SK-N-SH (cell line): ENCODE data around the gene MAF. TPM values are rescaled to one million over a fixed set of nuclear protein-coding genes. Genes with fewer than 3 reads are reported as not detected.

Experiments used
- CTCF ChIA-PET: fragments of 300-600, 350-600 bp; formaldehyde crosslinking; extraction: SDS; loops from one replicate; lab custom pipeline; 2021; lab: Yijun Ruan, JAX
- POLR2A ChIA-PET: fragments of 350-600 bp; sonication (Branson Sonifier 250); formaldehyde crosslinking; extraction: SDS; loops from one replicate; lab custom pipeline; 2020; ENCODE audit warnings: antibody characterized with exemption, inconsistent platforms; lab: Yijun Ruan, JAX
- DNase-seq: peaks from one replicate; pipeline ENCODE4 v3.0.0; 2012
- H2AFZ ChIP-seq: fragments of 200-600 bp; sonication (generic); 2 replicates; pipeline ENCODE4 v1.8.1; 2016; ENCODE audit warnings: antibody characterized with exemption, mild to moderate bottlenecking, low read depth
- H3F3A ChIP-seq: fragments of 200-600 bp; sonication (generic); replicated peaks from 2 replicates; pipeline ENCODE3; 2016; ENCODE audit warnings: antibody characterized with exemption, mild to moderate bottlenecking; ENCODE audit not compliant: insufficient read depth
- H3K27ac ChIP-seq, 2 experiments: fragments of 200-500 bp in 1 of 2; fragments of 200-600 bp in 1 of 2; sonication (Bioruptor generic) in 1 of 2; sonication (generic), shearing (Covaris generic) in 1 of 2; 2 replicates each; pipeline versions ENCODE4 v1.5.1 to v1.6.1; 2014 to 2016; ENCODE audit warnings: low read depth in 2 of 2, inconsistent platforms in 1 of 2, low read length in 1 of 2, mild to moderate bottlenecking in 1 of 2, mixed read lengths in 1 of 2
- H3K27me3 ChIP-seq: fragments of 200-600 bp; sonication (generic), shearing (Covaris generic); 2 replicates; pipeline ENCODE4 v1.6.1; 2016; ENCODE audit warnings: mixed run types; ENCODE audit not compliant: insufficient read depth
- H3K36me3 ChIP-seq, 2 experiments: fragments of 200-500 bp in 1 of 2; fragments of 200-600 bp in 1 of 2; sonication (Bioruptor generic) in 1 of 2; sonication (generic) in 1 of 2; replicated peaks in 1 of 2; 2 replicates each; pipeline versions ENCODE3 to v1.5.1; 2014 to 2016; ENCODE audit warnings: low read length in 1 of 2, mild to moderate bottlenecking in 1 of 2; ENCODE audit not compliant: insufficient read depth in 2 of 2, control insufficient read depth in 1 of 2
- H3K4me1 ChIP-seq, 2 experiments: fragments of 200-500 bp in 1 of 2; fragments of 200-600 bp in 1 of 2; sonication (Bioruptor generic) in 1 of 2; sonication (generic), shearing (Covaris generic) in 1 of 2; 2 replicates each; pipeline versions ENCODE4 v1.5.1 to v1.6.1; 2014 to 2016; ENCODE audit warnings: low read depth in 1 of 2, low read length in 1 of 2, mixed run types in 1 of 2; ENCODE audit not compliant: insufficient read depth in 2 of 2, control insufficient read depth in 1 of 2
- H3K4me2 ChIP-seq: fragments of 200-600 bp; sonication (generic), shearing (Covaris generic); 2 replicates; pipeline ENCODE4 v1.6.1; 2017; ENCODE audit warnings: mixed run types
- H3K4me3 ChIP-seq, 2 experiments: fragments of 200-500 bp in 1 of 2; fragments of 200-600 bp in 1 of 2; sonication (Bioruptor generic) in 1 of 2; sonication (generic), shearing (Covaris generic) in 1 of 2; 2 replicates each; pipeline versions ENCODE4 v1.5.1 to v1.8.1; 2014 to 2016; ENCODE audit warnings: low read depth in 2 of 2, inconsistent platforms in 1 of 2, low read length in 1 of 2, mild to moderate bottlenecking in 1 of 2, mixed read lengths in 1 of 2, moderate library complexity in 1 of 2
- H3K79me2 ChIP-seq: fragments of 200-600 bp; sonication (generic); 2 replicates; pipeline ENCODE4 v1.8.1; 2017; ENCODE audit warnings: mild to moderate bottlenecking; ENCODE audit not compliant: insufficient read depth
- H3K9ac ChIP-seq: fragments of 200-600 bp; sonication (generic); 2 replicates; pipeline ENCODE4 v1.6.1; 2017; ENCODE audit warnings: mixed run types
- H3K9me2 ChIP-seq: fragments of 200-600 bp; sonication (generic); 2 replicates; pipeline ENCODE4 v1.6.1; 2017; ENCODE audit warnings: mixed run types
- H3K9me3 ChIP-seq: fragments of 200-600 bp; sonication (generic); 2 replicates; pipeline ENCODE4 v1.6.1; 2017; ENCODE audit warnings: mixed run types, mild to moderate bottlenecking, moderate library complexity
- H4K20me1 ChIP-seq: fragments of 200-600 bp; sonication (generic); 2 replicates; pipeline ENCODE4 v1.6.1; 2017; ENCODE audit warnings: mild to moderate bottlenecking, mixed run types; ENCODE audit not compliant: insufficient read depth
- CHD2 ChIP-seq: fragments of 150-350 bp; IDR thresholded peaks from 2 replicates; pipeline ENCODE4 v1.6.1; 2018; ENCODE audit warnings: low read length; ENCODE audit not compliant: partially characterized antibody
- CTCF ChIP-seq: fragments of 200-600 bp; sonication (generic); IDR thresholded peaks from 2 replicates; pipeline ENCODE4 v1.6.1; 2017; ENCODE audit warnings: antibody characterized with exemption, mild to moderate bottlenecking, moderate library complexity
- FOSL2 ChIP-seq: IDR thresholded peaks from 2 replicates; pipeline ENCODE4 v1.4.0; 2012; ENCODE audit warnings: low read depth, mild to moderate bottlenecking, moderate library complexity, borderline replicate concordance
- FOXJ3 ChIP-seq: sonication (generic); formaldehyde crosslinking; IDR thresholded peaks from 2 replicates; pipeline ENCODE4 v1.5.1; 2020; ENCODE audit warnings: mild to moderate bottlenecking, missing genetic modification reagents
- FOXM1 ChIP-seq: IDR thresholded peaks from 2 replicates; pipeline ENCODE4 v1.4.0; 2012; ENCODE audit warnings: low read depth, mild to moderate bottlenecking
- RCOR1 ChIP-seq: fragments of 150-350 bp; IDR thresholded peaks from 2 replicates; pipeline ENCODE4 v1.6.1; 2017; ENCODE audit warnings: antibody characterized with exemption, low read length
- WGBS: methylation state at CpG from one replicate; pipeline ENCODE4 v1.1.6; 2017; ENCODE audit warnings: low lambda C conversion rate; 5-methylcytosine and 5-hydroxymethylcytosine counted together
- polyA plus RNA-seq, 3 experiments: library from polyadenylated mRNA; depleted of rRNA; stranded (reverse); fragments of >200 nt; gene quantifications; 2 replicates each; pipeline ENCODE4 v1.2.3, GENCODE V29; 2012
- TF ChIP-seq, protein P1 (sequence below): IDR thresholded peaks from 2 replicates; pipeline ENCODE4 v1.4.0; 2012; ENCODE audit warnings: low read depth, borderline replicate concordance

The MAF gene
- polyA plus RNA-seq, 1 of the 3 experiments (the other 2 are of a cell fraction), result 0.23 TPM

GRCh38 chr16:79618041-79618691 is 17.6 kb upstream of the MAF start:
- POLR2A ChIA-PET, result no interaction called here
- CTCF ChIA-PET, result no interaction called here

DNA sequence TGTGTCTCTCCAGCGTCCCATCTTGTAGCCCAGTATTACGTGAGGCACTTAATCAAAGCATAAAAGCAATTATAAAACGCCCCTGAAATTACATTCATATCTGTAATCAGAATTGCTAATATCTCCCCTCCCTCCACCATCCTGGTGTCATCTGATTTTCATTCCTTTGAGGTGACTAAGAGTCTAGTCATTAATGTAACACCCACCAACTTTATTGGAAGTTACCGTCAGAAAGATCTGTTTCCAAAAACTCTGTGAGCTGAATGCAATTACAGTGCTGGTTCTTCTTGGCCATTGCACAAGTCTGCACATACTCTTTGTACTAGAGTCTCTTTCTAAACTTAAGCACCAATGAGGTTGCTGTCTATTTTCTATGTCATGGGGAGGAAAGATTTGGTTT is 12.5 kb upstream of the MAF start:
- H3K4me2 ChIP-seq, result no peak overlapping the region
- no peak overlapping the region for H3K27ac ChIP-seq
- no peak for TF ChIP-seq FOXM1
- no peaks in the 10 kb centered on the region for H3K27me3 ChIP-seq
- H3K36me3 ChIP-seq, result no peaks in the 10 kb centered on the region
- CTCF ChIA-PET, result interaction anchor here (1.0 kb wide), 1 partner anchor 11 kb away, joined by 4 read pairs; no protein-coding TSS in a partner anchor
- no peak for DNase-seq
- no peaks in the 10 kb centered on the region for H3K4me1 ChIP-seq
- no peaks in the 10 kb centered on the region for H4K20me1 ChIP-seq
- no peaks in the 10 kb centered on the region for H3K79me2 ChIP-seq
- no peaks in the 10 kb centered on the region for H3K9me2 ChIP-seq
- POLR2A ChIA-PET, result no interaction called here
- no peak overlapping the region for H3K9ac ChIP-seq
- no peaks in the 10 kb centered on the region for H3K9me3 ChIP-seq
- H3K4me3 ChIP-seq, result no peak overlapping the region
- no peak overlapping the region for H2AFZ ChIP-seq
- no peaks in the 10 kb centered on the region for H3F3A ChIP-seq
- 19% methylated on average over 4 of the region's 4 CpGs for WGBS

More at GRCh38 chr16:79618041-79618691, 17.6 kb upstream of the MAF start:
- H3F3A ChIP-seq, result no peaks in the 10 kb centered on the region
- no peaks in the 10 kb centered on the region for H3K36me3 ChIP-seq
- no peaks in the 10 kb centered on the region for H3K9me3 ChIP-seq
- WGBS, result 42% methylated on average over 5 of the region's 5 CpGs
- no peaks in the 10 kb centered on the region for H3K79me2 ChIP-seq
- H3K9me2 ChIP-seq, result no peaks in the 10 kb centered on the region
- H3K4me2 ChIP-seq, result no peak overlapping the region
- H3K9ac ChIP-seq, result no peak overlapping the region
- no peak overlapping the region for H3K27ac ChIP-seq
- H3K27me3 ChIP-seq, result no peaks in the 10 kb centered on the region
- DNase-seq, result no peak
- H4K20me1 ChIP-seq, result no peaks in the 10 kb centered on the region
- no peak overlapping the region for H2AFZ ChIP-seq
- no peaks in the 10 kb centered on the region; a peak in 1 of 4 replicates for H3K4me1 ChIP-seq
- TF ChIP-seq FOSL2, result no peak
- no peak for TF ChIP-seq FOXM1
- no peak for TF ChIP-seq FOXJ3 (CRISPR knock-in tag)
- TF ChIP-seq CTCF, result no peak
- TF ChIP-seq, all 33 proteins: peak for 0
- no peak overlapping the region for H3K4me3 ChIP-seq

DNA sequence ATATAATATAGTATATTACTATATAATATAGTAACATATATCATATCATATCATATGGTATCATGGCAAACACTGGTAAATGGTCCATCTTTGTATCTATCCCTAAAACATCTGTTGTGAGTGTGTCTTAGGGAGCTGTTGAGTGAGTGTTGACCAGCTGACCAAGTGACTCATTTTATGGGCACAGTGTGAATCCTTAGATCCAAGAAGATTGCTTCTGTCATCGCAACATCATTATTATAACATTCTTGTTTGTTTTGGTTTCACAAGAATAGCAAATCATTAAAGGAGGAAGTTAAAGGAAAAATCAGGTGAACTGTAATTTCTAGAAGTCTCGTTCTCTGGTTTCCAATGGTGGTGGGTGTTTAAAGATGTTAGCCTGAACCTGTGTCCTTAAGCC is 11.7 kb upstream of the MAF start:
- CTCF ChIA-PET, result interaction anchor here (1.0 kb wide), 1 partner anchor 10 kb away, joined by 4 read pairs; no protein-coding TSS in a partner anchor
- POLR2A ChIA-PET, result no interaction called here
- no peaks in the 10 kb centered on the region for H3F3A ChIP-seq
- H3K36me3 ChIP-seq, result no peaks in the 10 kb centered on the region
- no peaks in the 10 kb centered on the region for H3K27me3 ChIP-seq
- WGBS, result 39% methylated on average over 2 of the region's 2 CpGs
- no peak for DNase-seq
- no peaks in the 10 kb centered on the region for H3K9me3 ChIP-seq
- no peaks in the 10 kb centered on the region for H3K79me2 ChIP-seq
- no peak overlapping the region for H3K4me3 ChIP-seq
- H3K4me2 ChIP-seq, result no peak overlapping the region
- H3K9me2 ChIP-seq, result no peaks in the 10 kb centered on the region
- no peaks in the 10 kb centered on the region for H3K4me1 ChIP-seq
- H4K20me1 ChIP-seq, result no peaks in the 10 kb centered on the region
- H2AFZ ChIP-seq, result no peak overlapping the region
- no peak overlapping the region for H3K27ac ChIP-seq
- TF ChIP-seq CHD2, result no peak
- TF ChIP-seq, protein P1, sequence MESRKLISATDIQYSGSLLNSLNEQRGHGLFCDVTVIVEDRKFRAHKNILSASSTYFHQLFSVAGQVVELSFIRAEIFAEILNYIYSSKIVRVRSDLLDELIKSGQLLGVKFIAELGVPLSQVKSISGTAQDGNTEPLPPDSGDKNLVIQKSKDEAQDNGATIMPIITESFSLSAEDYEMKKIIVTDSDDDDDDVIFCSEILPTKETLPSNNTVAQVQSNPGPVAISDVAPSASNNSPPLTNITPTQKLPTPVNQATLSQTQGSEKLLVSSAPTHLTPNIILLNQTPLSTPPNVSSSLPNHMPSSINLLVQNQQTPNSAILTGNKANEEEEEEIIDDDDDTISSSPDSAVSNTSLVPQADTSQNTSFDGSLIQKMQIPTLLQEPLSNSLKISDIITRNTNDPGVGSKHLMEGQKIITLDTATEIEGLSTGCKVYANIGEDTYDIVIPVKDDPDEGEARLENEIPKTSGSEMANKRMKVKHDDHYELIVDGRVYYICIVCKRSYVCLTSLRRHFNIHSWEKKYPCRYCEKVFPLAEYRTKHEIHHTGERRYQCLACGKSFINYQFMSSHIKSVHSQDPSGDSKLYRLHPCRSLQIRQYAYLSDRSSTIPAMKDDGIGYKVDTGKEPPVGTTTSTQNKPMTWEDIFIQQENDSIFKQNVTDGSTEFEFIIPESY, result no peak
- TF ChIP-seq RCOR1, result no peak
- no peak overlapping the region for H3K9ac ChIP-seq
